Measurements from ENCODE around the gene CDC27.
"Not testable (repeated sequence)": the region's sequence is repeated elsewhere in the genome, so short reads cannot be mapped to it uniquely, and the experiment has no call there.

CDC27 gene

GRCh38 chr17:47193931-47194511, 4.9 kb upstream of the CDC27 start:
- no peak for DNase-seq (ENCODE audit: low read depth in 3 of 3)

DNA sequence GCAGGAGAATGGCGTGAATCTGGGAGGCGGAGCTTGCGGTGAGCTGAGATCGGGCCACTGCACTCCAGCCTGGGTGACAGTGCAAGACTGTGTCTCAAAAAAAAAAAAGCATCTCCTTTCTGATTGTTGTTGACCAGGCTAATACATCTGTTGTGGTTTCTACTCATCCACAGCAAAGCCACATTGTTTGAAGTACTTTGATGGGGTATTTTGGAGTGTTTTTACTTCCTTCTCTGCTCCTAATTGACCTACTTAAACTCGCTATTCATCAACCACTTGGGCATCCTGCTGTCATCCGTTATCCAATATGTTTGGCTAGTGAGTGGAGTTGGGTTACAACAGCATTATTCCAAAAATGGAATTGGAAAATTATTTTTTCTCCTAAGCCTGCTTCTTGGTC, 3.5 kb upstream of the CDC27 start:
- no peak for DNase-seq (ENCODE audit: low read depth in 3 of 3)

DNA sequence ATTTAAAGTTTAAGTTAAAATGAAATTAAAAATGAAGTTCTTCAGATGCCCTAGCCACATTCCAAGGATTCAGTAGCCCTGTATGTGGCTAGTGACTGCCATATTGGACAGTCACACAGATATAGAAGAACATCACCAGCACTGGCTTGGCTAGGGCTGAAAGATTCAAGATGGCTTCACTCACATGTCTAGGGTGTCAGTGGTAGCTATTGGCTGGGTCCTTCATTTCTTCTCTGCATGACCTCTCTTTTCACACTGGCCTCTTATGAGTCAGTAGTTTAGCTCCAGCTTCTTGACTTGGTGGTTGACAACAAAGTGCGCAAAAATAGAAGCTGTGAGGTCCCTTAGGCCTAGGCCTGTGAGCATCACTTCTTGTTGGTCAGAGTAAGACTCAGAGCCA, 1.7 kb upstream of the CDC27 start:
- DNase-seq (ENCODE audit: low read depth in 3 of 3): no peak

GRCh38 chr17:47190243-47190642, 1.1 kb upstream of the CDC27 start:
- no peak for DNase-seq (ENCODE audit: low read depth in 3 of 3)

DNA sequence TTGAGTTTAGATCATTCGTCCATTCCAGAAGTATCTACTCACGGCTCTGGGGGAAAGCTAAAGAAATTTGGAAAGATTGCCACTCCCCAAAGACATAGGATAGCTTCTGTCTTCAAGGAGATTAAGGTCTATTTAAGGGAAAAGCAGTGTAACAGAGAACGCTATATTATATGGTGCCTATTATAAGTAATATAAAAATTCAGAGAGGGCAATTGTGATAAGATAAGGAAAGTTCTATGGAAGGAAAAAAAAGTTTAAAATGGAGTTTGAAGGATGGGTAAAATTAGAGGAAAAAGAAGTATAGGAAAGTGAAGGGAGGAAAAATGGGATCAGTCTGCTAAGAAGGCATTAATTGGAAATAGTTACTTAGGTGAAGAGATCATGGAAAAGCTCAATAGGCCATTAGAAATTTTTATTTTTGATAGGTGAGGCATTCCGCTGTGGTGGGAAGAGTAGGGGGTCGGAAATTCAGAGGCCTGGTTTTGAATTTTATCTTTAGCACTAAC, 690 bp upstream of the CDC27 start:
- DNase-seq (ENCODE audit: low read depth in 3 of 3): no peak

DNA sequence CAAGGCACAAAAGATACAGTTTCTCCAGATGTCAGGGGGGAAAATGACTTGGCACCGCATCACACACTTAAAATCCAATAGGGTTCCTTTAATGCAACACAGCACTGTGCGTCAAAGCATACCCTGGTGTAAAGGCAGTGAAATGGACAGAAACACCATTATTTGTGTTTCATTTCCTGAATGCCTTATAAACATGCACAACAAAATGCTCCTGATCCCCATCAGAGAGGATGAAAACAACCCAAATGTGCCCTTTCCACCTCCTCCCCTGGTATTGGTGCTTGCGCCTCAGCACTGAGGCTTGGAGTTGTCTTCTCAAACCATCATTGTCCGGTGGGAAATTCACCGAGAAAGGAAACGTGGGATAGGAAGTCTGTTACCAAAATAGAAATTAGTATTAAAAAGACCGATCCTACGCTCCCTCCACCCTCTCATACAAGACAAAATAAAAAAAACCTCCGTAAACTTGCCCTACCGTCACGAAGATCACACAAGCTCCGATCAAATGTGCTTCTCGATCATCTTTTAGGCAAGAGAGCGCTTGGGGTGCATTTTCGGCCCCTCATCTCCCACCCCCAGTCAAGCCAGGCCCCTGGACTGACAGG, 722 bp downstream of the CDC27 start:
- no peak for DNase-seq (ENCODE audit: low read depth in 3 of 3)

GRCh38 chr17:47184681-47185080, 4.4 kb downstream of the CDC27 start:
- no peak for DNase-seq (ENCODE audit: low read depth in 3 of 3)

- not testable (repeated sequence) for DNase-seq (ENCODE audit: low read depth in 3 of 3)
Observed at GRCh38 chr17:47180988-47181387, 8.1 kb downstream of the CDC27 start.

GRCh38 chr17:47180337-47180736, 8.8 kb downstream of the CDC27 start:
- no peak for DNase-seq (ENCODE audit: low read depth in 3 of 3)

DNA sequence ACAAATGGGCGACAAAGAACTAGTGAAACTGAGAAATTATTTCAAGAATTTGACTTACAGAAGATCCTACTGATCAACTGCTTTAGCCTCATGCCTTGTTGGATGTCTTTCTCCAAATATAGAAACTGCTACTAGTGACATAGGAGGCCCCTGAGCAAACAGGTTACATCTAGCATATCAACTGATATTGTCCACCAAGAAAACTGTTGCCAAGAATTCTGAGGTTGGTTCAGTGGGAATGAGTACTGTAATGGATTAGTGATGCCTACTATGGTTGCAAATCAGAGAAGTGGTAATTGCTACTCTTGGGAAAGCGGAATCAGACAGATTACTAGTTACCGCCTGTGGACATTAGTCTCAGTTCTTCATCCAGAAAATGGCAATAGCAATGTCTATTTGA, 10.0 kb downstream of the CDC27 start:
- DNase-seq (ENCODE audit: low read depth in 3 of 3): no peak

DNA sequence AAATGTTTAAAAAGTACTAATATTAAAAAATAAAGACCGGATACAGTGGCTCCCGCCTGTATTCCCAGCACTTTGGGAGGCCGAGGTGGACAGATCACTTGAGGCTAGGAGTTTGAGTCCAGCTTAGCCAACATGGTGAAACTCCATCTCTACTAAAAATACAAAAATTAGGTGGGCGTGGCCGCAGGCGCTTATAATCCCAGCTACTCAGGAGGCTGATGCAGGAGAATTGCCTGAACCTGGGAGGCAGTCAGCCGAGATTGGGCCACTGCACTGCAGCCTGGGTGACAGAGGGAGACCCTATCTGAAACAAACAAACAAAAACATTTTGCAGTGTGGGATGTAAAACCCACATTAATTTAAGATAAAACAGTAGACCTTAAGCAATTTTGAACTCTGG, 11.8 kb downstream of the CDC27 start:
- no peak for DNase-seq (ENCODE audit: low read depth in 3 of 3)

DNA sequence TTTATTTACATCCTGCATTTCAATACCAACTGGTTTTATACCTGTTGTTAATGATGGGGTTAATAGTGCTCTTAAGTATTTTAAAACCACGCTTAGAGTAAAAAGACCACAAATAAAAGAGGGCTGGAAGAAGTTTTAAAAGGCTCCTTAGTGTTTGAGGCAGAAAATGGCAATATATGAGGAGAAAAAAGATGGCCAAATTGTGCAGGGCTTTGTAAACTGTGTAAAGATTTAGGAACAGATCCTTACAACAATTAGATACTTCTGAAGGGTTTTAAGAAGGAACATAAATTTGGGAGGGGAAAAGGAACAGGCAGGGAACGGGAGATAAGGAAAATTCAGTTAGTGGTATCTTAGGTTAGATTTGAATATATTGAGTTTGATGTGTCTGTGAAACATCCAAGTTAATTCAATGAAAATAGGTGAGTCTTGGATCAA, 12.7 kb downstream of the CDC27 start:
- no peak for DNase-seq (ENCODE audit: low read depth in 3 of 3)

GRCh38 chr17:47174823-47175222, 14.3 kb downstream of the CDC27 start:
- DNase-seq (ENCODE audit: low read depth in 3 of 3): not testable (repeated sequence)

- no peak for DNase-seq (ENCODE audit: low read depth in 3 of 3)
Observed at GRCh38 chr17:47172696-47173565, 16.2 kb downstream of the CDC27 start.

- no peak for DNase-seq (ENCODE audit: low read depth in 3 of 3)
Observed at GRCh38 chr17:47170710-47171109, 18.4 kb downstream of the CDC27 start.

- not testable (repeated sequence) for DNase-seq (ENCODE audit: low read depth in 3 of 3)
Observed at GRCh38 chr17:47168896-47169295, 20.2 kb downstream of the CDC27 start.

GRCh38 chr17:47166854-47167253, 22.2 kb downstream of the CDC27 start:
- DNase-seq (ENCODE audit: low read depth in 3 of 3): not testable (repeated sequence)

GRCh38 chr17:47165137-47165536, 24.0 kb downstream of the CDC27 start:
- no peak for DNase-seq (ENCODE audit: low read depth in 3 of 3)

DNA sequence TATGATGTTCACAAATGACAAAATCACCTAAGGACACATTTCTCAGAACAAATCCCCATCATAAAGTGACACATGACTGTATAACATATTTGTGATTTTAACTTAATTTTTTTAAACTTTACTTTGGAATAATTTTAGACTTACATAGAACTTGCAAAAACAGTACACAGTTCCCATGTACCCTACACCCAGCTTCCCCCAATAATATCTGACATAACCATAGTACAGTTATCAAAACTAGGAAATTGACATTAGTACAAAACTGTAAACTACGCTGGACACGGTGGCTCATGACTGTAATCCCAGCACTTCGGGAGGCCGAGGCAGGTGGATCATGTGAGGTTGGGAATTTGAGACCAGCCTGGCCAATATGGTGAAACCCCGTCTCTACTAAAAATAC, 24.8 kb downstream of the CDC27 start:
- no peak for DNase-seq (ENCODE audit: low read depth in 3 of 3)

DNA sequence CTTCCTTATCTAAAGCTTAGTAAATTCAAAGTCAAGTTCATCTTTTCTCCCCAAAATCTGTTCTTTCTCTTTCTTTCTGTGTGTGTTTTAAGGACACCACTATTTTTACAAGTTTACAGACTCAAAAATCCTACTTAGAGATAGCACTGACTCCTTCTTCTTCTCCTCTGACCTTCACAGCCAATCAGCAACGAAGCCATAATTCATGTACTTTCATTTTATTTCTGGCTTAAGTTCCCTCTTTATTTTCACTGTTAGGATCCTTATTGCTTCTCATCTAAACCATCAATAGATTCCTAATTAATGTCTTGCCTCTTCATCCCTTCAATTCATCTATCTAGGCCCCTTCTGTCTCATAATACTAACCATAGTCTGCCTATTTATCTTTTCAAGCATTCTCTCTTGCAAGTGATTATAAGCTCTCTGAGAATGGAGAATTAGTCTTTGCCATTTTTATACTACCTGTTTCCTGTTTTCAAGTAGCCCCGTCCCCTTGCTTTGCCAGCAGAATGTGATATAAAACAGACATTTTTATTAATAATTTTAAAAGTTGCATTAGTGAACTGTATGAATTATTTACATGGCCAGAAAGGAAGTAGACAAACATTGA, 27.0 kb downstream of the CDC27 start:
- DNase-seq (ENCODE audit: low read depth in 3 of 3): no peak

- no peak for DNase-seq (ENCODE audit: low read depth in 3 of 3)
Observed at GRCh38 chr17:47159315-47159714, 29.8 kb downstream of the CDC27 start.

- no peak for DNase-seq (ENCODE audit: low read depth in 3 of 3)
Observed at GRCh38 chr17:47145351-47145750, 43.7 kb downstream of the CDC27 start.

All from stimulated activated CD4-positive, alpha-beta T cell treated with anti-CD3 and anti-CD28 coated beads, TNF-alpha, amount 100 ng/mL, for 4 hours (primary cell).